Measurements from ENCODE around the gene UBE4A.

GRCh38 chr11:118341261-118341660, 18.1 kb upstream of the UBE4A start:
- no peak for TF ChIP-seq POLR2AphosphoS5 (IDR thresholded peaks at IDR 0.05; ENCODE audit: low read depth, low read length)
- TF ChIP-seq, protein P1, sequence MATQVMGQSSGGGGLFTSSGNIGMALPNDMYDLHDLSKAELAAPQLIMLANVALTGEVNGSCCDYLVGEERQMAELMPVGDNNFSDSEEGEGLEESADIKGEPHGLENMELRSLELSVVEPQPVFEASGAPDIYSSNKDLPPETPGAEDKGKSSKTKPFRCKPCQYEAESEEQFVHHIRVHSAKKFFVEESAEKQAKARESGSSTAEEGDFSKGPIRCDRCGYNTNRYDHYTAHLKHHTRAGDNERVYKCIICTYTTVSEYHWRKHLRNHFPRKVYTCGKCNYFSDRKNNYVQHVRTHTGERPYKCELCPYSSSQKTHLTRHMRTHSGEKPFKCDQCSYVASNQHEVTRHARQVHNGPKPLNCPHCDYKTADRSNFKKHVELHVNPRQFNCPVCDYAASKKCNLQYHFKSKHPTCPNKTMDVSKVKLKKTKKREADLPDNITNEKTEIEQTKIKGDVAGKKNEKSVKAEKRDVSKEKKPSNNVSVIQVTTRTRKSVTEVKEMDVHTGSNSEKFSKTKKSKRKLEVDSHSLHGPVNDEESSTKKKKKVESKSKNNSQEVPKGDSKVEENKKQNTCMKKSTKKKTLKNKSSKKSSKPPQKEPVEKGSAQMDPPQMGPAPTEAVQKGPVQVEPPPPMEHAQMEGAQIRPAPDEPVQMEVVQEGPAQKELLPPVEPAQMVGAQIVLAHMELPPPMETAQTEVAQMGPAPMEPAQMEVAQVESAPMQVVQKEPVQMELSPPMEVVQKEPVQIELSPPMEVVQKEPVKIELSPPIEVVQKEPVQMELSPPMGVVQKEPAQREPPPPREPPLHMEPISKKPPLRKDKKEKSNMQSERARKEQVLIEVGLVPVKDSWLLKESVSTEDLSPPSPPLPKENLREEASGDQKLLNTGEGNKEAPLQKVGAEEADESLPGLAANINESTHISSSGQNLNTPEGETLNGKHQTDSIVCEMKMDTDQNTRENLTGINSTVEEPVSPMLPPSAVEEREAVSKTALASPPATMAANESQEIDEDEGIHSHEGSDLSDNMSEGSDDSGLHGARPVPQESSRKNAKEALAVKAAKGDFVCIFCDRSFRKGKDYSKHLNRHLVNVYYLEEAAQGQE (IDR thresholded peaks at IDR 0.05; ENCODE audit: insufficient read depth in 1 of 2, low read depth in 2 of 2, low read length in 1 of 2): no peak
- TF ChIP-seq, protein P2, sequence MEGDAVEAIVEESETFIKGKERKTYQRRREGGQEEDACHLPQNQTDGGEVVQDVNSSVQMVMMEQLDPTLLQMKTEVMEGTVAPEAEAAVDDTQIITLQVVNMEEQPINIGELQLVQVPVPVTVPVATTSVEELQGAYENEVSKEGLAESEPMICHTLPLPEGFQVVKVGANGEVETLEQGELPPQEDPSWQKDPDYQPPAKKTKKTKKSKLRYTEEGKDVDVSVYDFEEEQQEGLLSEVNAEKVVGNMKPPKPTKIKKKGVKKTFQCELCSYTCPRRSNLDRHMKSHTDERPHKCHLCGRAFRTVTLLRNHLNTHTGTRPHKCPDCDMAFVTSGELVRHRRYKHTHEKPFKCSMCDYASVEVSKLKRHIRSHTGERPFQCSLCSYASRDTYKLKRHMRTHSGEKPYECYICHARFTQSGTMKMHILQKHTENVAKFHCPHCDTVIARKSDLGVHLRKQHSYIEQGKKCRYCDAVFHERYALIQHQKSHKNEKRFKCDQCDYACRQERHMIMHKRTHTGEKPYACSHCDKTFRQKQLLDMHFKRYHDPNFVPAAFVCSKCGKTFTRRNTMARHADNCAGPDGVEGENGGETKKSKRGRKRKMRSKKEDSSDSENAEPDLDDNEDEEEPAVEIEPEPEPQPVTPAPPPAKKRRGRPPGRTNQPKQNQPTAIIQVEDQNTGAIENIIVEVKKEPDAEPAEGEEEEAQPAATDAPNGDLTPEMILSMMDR (IDR thresholded peaks at IDR 0.05): no peak

Data from Panc1 (cell line).